K562 (cell line): ENCODE results near the gene USP5. TPM values are rescaled to one million over a fixed set of nuclear protein-coding genes. Genes with fewer than 3 reads are reported as not detected.

ENCODE experiments used
- ATAC-seq: fragments of 200-7000 bp; cut with Tn5 transposase; 3 replicates; pipeline ENCODE4 v1.9.1; 2020; ENCODE audit warnings: moderate library complexity
- BruUV-seq: library from RNA; stranded (reverse); fragments of 400-500 nt; replicated peaks from 2 replicates; lab custom pipeline; 2021; lab: Mats Ljungman, UMichigan
- CTCF ChIA-PET: fragments of 300-600 bp; formaldehyde crosslinking; extraction: SDS; loops from one replicate; lab custom pipeline; 2021; ENCODE audit warnings: low intra/inter-chr PET ratio; lab: Yijun Ruan, JAX
- POLR2A ChIA-PET: fragments of 300-600, 350-650 bp; sonication (Branson Sonifier 250); formaldehyde crosslinking; extraction: SDS; loops from one replicate; lab custom pipeline; 2021; ENCODE audit warnings: antibody characterized with exemption, inconsistent platforms; lab: Yijun Ruan, JAX
- DNase-seq, 4 experiments: peaks; one replicate each; pipeline versions ENCODE4 v3.0.0 to v3.0.0-alpha.2; 2011 to 2018; ENCODE audit warnings: low spot score in 3 of 4, mixed read lengths in 3 of 4; ENCODE audit errors: extremely low read depth in 1 of 4
- FAIRE-seq: peaks from 2 replicates; lab custom pipeline; 2011; peaks lifted over from hg19 to GRCh38; lab: Jason Lieb, UNC
- H2AFZ ChIP-seq: 2 replicates; pipeline ENCODE4 v1.6.0; 2011; ENCODE audit warnings: low read depth, low read length, control low read depth, inconsistent platforms
- H3K27ac ChIP-seq: fragments of 200-600 bp; 3 replicates; pipeline ENCODE4 v1.8.0; 2011; ENCODE audit warnings: low read depth, mild to moderate bottlenecking, control low read depth, inconsistent platforms, low read length, moderate library complexity, mixed read lengths; ENCODE audit errors: extremely low read depth
- H3K27me3 ChIP-seq, 2 experiments: fragments of 300-600 bp in 1 of 2; 2 replicates in 1 of 2; 3 replicates in 1 of 2; pipeline versions ENCODE4 v1.6.0 to v1.8.0; 2011; ENCODE audit warnings: inconsistent platforms in 2 of 2, low read length in 2 of 2, mild to moderate bottlenecking in 1 of 2, mixed read lengths in 1 of 2, moderate library complexity in 1 of 2; ENCODE audit not compliant: control insufficient read depth in 2 of 2, insufficient read depth in 2 of 2
- H3K36me3 ChIP-seq: fragments of 300-600 bp; 3 replicates; pipeline ENCODE4 v1.8.0; 2011; ENCODE audit warnings: mild to moderate bottlenecking, low read length, inconsistent platforms; ENCODE audit not compliant: control insufficient read depth, insufficient read depth
- H3K4me1 ChIP-seq, 2 experiments: fragments of 200-600 bp in 1 of 2; replicated peaks in 1 of 2; 2 replicates in 1 of 2; 3 replicates in 1 of 2; pipeline versions ENCODE4 v1.5.1 to v1.8.0; 2011; ENCODE audit warnings: inconsistent platforms in 2 of 2, low read length in 2 of 2, mild to moderate bottlenecking in 1 of 2, mixed read lengths in 1 of 2, moderate library complexity in 1 of 2; ENCODE audit not compliant: control insufficient read depth in 2 of 2, insufficient read depth in 2 of 2
- H3K4me2 ChIP-seq: 2 replicates; pipeline ENCODE4 v1.6.1; 2011; ENCODE audit warnings: low read length, control low read depth, inconsistent platforms, mixed read lengths; ENCODE audit not compliant: insufficient read depth
- H3K4me3 ChIP-seq: fragments of 200-600 bp; sonication (generic), shearing (Covaris generic); 2 replicates; pipeline ENCODE4 v1.5.1; 2016; ENCODE audit warnings: control low read depth, inconsistent platforms
- H3K79me2 ChIP-seq: fragments of 200-600 bp; 3 replicates; pipeline ENCODE4 v1.8.0; 2011; ENCODE audit warnings: low read length, inconsistent platforms; ENCODE audit not compliant: control insufficient read depth, insufficient read depth
- H3K9ac ChIP-seq, 2 experiments: 2 replicates each; pipeline versions ENCODE4 v1.6.0 to v1.6.1; 2011; ENCODE audit warnings: low read depth in 2 of 2, low read length in 2 of 2, control low read depth in 1 of 2, inconsistent platforms in 1 of 2, mild to moderate bottlenecking in 1 of 2, mixed read lengths in 1 of 2; ENCODE audit not compliant: insufficient read depth in 1 of 2
- H3K9me1 ChIP-seq: one replicate; pipeline ENCODE4 v1.6.0; 2011; ENCODE audit warnings: inconsistent platforms, mild to moderate bottlenecking, low read length, moderate library complexity; ENCODE audit not compliant: control insufficient read depth, insufficient read depth
- H3K9me3 ChIP-seq: replicated peaks from 2 replicates; pipeline ENCODE4 v1.5.1; 2011; ENCODE audit warnings: low read depth, low read length, inconsistent platforms; ENCODE audit not compliant: control insufficient read depth, insufficient read depth
- H4K20me1 ChIP-seq: replicated peaks from 2 replicates; pipeline ENCODE4 v1.6.1; 2011; ENCODE audit warnings: low read length, inconsistent platforms, mixed read lengths; ENCODE audit not compliant: control insufficient read depth, insufficient read depth
- CBFB ChIP-seq: sonication (generic); formaldehyde crosslinking; IDR thresholded peaks from 2 replicates; pipeline ENCODE4 v1.4.0; 2020; ENCODE audit warnings: mild to moderate bottlenecking, missing genetic modification reagents
- ERF ChIP-seq: fragments of 450-650 bp; formaldehyde crosslinking; IDR thresholded peaks from 2 replicates; pipeline ENCODE4 v1.4.0; 2020; ENCODE audit warnings: mild to moderate bottlenecking, mixed read lengths
- POLR2AphosphoS2 ChIP-seq: IDR thresholded peaks from 2 replicates; pipeline ENCODE4 v1.6.1; 2012; ENCODE audit warnings: low read length, improper control_type of control experiment
- SMARCE1 ChIP-seq: fragments of 450-650 bp; IDR thresholded peaks from 2 replicates; pipeline ENCODE4 v1.7.1; 2016; ENCODE audit warnings: mild to moderate bottlenecking
- ZBTB8A ChIP-seq: fragments of 450-650 bp; IDR thresholded peaks from 2 replicates; pipeline ENCODE4 v1.6.1; 2018; ENCODE audit warnings: mild to moderate bottlenecking, moderate library complexity; ENCODE audit not compliant: partially characterized antibody
- ZNF184 ChIP-seq: sonication (generic); formaldehyde crosslinking; IDR thresholded peaks from 2 replicates; pipeline ENCODE4 v1.5.0; 2020; ENCODE audit warnings: missing genetic modification reagents
- ZNF561 ChIP-seq: fragments of 450-650 bp; formaldehyde crosslinking; conservative IDR thresholded peaks from 2 replicates; pipeline ENCODE4 v1.4.0; 2020; ENCODE audit warnings: mild to moderate bottlenecking, moderate library complexity
- WGBS: fragments of 100-300 bp; shearing (Covaris generic); methylation state at CpG from one replicate; pipeline ENCODE4 v1.1.6; 2016; ENCODE audit warnings: low coverage, mixed read lengths; ENCODE audit not compliant: insufficient coverage; ENCODE audit errors: missing lambda C conversion rate; 5-methylcytosine and 5-hydroxymethylcytosine counted together
- in situ Hi-C: fragments of 300-500 bp; cut with MboI; formaldehyde crosslinking; loops from 4 replicates; pipeline ENCODE4 v1.15.0; 2018; ENCODE audit warnings: inconsistent platforms, mixed read lengths
- intact Hi-C: fragments of 100-400 bp; cut with micrococcal nuclease; formaldehyde crosslinking; loops from 2 replicates; pipeline ENCODE4 v1.14.2; 2022
- polyA plus RNA-seq, 8 experiments: library from polyadenylated mRNA; depleted of rRNA in 4 of 8; stranded (reverse) in 5 of 8; unstranded in 3 of 8; fragments of >200 nt; fragmentation: Nextera tagmentation in 2 of 8; fragmentation: Illumina TruSeq in 1 of 8; extraction: Ambion mirVana in 2 of 8; extraction: Trizol in 1 of 8; gene quantifications; 2 replicates each; pipeline versions ENCODE4 v1.2.1 to v1.2.3, GENCODE V29; 2011 to 2014; ENCODE audit warnings: inconsistent platforms in 1 of 8, missing spikeins in 1 of 8
- total RNA-seq, 7 experiments: library from RNA; depleted of rRNA in 6 of 7; stranded (reverse); fragments of >200 nt in 6 of 7; fragmentation: Illumina TruSeq in 2 of 7; extraction: Trizol in 2 of 7; gene quantifications; 2 replicates each; pipeline versions ENCODE4 v1.2.1 to v1.2.3, GENCODE V29; 2011 to 2021; ENCODE audit warnings: low replicate concordance in 1 of 7
- TF ChIP-seq, protein P1 (sequence below): fragments of 450-650 bp; formaldehyde crosslinking; IDR thresholded peaks from 2 replicates; pipeline ENCODE4 v1.4.0; 2020; ENCODE audit warnings: mild to moderate bottlenecking, moderate library complexity
- TF ChIP-seq, protein P2 (sequence below): fragments of 450-650 bp; formaldehyde crosslinking; IDR thresholded peaks from 2 replicates; pipeline ENCODE4 v1.4.0; 2020; ENCODE audit warnings: mild to moderate bottlenecking, moderate library complexity
- TF ChIP-seq, protein P3 (sequence below): sonication (generic); formaldehyde crosslinking; IDR thresholded peaks from 2 replicates; pipeline ENCODE4 v1.8.0; 2022; ENCODE audit warnings: missing genetic modification reagents, mild to moderate bottlenecking, moderate library complexity, borderline replicate concordance
- TF ChIP-seq, protein P4 (sequence below): fragments of 250-450 bp; sonication (Bioruptor Pico); IDR thresholded peaks from 2 replicates; pipeline ENCODE4 v1.5.0; 2020; ENCODE audit warnings: mild to moderate bottlenecking, borderline replicate concordance

USP5 gene
- total and polyA plus RNA-seq, 9 of the 15 experiments (the other 6 are each of a cell fraction or from before 2014, with no cell fraction given), result 1.4 to 107 (median 48.6) TPM

DNA sequence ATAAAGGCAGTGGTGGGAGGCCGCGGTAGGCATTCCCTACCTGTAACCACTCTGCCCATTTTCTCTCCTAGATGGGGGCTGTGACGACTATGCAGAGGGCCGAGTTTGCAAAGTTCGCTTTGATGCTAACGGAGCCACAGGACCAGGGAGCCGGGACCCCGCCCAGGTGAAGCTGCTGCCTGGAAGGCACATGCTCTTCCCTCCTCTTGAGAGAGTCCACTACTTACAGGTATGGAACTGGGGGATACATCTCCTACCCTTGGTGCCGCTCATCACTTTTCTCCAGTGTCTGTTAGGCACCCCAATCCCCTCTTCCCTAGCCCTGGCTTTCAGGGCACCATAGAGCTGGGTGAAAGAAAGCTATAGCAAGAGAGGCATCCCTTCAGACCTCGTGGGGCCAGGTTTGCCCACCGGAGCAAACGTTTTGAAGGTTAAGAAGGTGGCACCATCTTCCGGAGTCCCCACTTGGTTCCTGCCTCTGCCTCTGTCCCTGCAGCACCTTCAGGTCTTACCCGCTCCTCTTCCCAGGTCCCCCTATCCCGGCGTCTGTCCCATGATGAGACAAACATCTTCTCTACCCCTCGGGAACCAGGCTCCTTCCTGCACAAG is 25.7 kb upstream of the USP5 start (continued):
- TF ChIP-seq, protein P1, sequence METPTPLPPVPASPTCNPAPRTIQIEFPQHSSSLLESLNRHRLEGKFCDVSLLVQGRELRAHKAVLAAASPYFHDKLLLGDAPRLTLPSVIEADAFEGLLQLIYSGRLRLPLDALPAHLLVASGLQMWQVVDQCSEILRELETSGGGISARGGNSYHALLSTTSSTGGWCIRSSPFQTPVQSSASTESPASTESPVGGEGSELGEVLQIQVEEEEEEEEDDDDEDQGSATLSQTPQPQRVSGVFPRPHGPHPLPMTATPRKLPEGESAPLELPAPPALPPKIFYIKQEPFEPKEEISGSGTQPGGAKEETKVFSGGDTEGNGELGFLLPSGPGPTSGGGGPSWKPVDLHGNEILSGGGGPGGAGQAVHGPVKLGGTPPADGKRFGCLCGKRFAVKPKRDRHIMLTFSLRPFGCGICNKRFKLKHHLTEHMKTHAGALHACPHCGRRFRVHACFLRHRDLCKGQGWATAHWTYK (CRISPR knock-in tag), result no peak
- TF ChIP-seq ZNF184, result no peak
- no peak for TF ChIP-seq ERF (CRISPR knock-in tag)

DNA sequence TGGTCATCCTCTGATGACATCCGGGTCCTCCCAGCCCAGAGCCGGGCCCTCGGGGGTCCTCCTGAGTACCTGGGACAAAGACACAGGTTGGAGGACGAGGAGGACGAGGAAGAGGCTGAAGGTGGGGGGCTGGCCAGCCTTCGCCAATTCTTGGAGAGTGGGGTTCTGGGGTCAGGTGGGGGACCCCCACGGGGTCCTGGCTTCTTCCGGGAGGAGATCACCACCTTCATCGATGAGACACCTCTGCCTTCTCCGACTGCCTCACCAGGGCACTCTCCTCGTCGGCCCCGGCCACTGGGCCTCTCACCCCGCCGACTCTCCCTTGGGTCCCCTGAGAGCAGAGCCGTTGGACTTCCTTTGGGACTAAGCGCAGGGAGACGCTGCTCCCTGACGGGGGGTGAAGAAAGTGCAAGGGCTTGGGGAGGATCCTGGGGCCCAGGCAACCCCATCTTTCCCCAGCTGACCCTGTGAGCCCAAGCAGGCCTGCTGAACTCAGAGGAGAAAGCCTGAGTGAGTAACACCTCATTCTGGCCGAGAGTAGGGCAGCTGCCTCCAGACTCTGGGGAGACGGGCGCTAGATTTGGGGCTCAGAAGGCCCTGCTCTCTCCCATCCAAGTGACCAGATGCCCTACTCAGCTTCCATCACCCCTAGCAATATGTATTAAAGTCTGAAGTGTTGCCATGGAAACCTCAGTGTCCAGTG is 25.1 kb upstream of the USP5 start:
- Histone ChIP-seq H3K27me3 (peaks cover 0 to 4% of the 10 kb centered on the region in 2 experiments; a peak in 2 of 5 replicates), H3K9me1 (no peaks in the 10 kb centered on the region), H3K4me3 (no peak overlapping the region), H3K79me2 (peaks cover 24% of the 10 kb centered on the region), H3K9me3 (no peaks in the 10 kb centered on the region), H3K4me2 (peak overlapping the region; percentile 67; the same call in 1 of the 2 replicates), H3K36me3 (peaks cover 22% of the 10 kb centered on the region; the same call in 1 of the 3 replicates), H2AFZ (peak overlapping the region; percentile 82), H3K4me1 (peaks cover 13 to 52% of the 10 kb centered on the region in 2 experiments; a peak in 4 of 5 replicates), H3K27ac (peak overlapping the region; percentile 48; the same call in 1 of the 3 replicates), H4K20me1 (no peaks in the 10 kb centered on the region), H3K9ac (peak overlapping the region; percentile 26 to 83; a peak in 2 of 4 replicates)
- FAIRE-seq (no peak), ATAC-seq (no peak), DNase-seq (peak in 1 of 4 experiments; percentile 15)
- intact Hi-C loops (loop anchor here (2.0 to 10.0 kb wide), 4 partner anchors 50 to 272 kb away; partner anchors contain the start of genes IFFO1 and ZNF384), in situ Hi-C loops (no loop called here)
- CTCF ChIA-PET, result interaction anchor here (1.8 to 1.9 kb wide), 2 partner anchors 73 to 91 kb away, joined by 6 to 15 read pairs; partner anchors contain the start of gene MLF2
- 82% methylated on average over 7 of the region's 22 CpGs for WGBS
- POLR2A ChIA-PET, result interaction anchor here (1.1 to 1.2 kb wide), 2 partner anchors 13 to 46 kb away, joined by 3 to 4 read pairs; partner anchors contain the start of gene SPSB2
- no TSS peak for BruUV-seq
- TF ChIP-seq, protein P2, sequence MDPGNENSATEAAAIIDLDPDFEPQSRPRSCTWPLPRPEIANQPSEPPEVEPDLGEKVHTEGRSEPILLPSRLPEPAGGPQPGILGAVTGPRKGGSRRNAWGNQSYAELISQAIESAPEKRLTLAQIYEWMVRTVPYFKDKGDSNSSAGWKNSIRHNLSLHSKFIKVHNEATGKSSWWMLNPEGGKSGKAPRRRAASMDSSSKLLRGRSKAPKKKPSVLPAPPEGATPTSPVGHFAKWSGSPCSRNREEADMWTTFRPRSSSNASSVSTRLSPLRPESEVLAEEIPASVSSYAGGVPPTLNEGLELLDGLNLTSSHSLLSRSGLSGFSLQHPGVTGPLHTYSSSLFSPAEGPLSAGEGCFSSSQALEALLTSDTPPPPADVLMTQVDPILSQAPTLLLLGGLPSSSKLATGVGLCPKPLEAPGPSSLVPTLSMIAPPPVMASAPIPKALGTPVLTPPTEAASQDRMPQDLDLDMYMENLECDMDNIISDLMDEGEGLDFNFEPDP (CRISPR knock-in tag), result no peak
- TF ChIP-seq ZBTB8A, result no peak
- TF ChIP-seq, protein P3, sequence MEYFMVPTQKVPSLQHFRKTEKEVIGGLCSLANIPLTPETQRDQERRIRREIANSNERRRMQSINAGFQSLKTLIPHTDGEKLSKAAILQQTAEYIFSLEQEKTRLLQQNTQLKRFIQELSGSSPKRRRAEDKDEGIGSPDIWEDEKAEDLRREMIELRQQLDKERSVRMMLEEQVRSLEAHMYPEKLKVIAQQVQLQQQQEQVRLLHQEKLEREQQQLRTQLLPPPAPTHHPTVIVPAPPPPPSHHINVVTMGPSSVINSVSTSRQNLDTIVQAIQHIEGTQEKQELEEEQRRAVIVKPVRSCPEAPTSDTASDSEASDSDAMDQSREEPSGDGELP (CRISPR knock-in tag), result no peak
- TF ChIP-seq SMARCE1, result no peak
- TF ChIP-seq ZNF561 (CRISPR knock-in tag), result no peak
- TF ChIP-seq POLR2AphosphoS2, result no peak
- TF ChIP-seq, protein P4, sequence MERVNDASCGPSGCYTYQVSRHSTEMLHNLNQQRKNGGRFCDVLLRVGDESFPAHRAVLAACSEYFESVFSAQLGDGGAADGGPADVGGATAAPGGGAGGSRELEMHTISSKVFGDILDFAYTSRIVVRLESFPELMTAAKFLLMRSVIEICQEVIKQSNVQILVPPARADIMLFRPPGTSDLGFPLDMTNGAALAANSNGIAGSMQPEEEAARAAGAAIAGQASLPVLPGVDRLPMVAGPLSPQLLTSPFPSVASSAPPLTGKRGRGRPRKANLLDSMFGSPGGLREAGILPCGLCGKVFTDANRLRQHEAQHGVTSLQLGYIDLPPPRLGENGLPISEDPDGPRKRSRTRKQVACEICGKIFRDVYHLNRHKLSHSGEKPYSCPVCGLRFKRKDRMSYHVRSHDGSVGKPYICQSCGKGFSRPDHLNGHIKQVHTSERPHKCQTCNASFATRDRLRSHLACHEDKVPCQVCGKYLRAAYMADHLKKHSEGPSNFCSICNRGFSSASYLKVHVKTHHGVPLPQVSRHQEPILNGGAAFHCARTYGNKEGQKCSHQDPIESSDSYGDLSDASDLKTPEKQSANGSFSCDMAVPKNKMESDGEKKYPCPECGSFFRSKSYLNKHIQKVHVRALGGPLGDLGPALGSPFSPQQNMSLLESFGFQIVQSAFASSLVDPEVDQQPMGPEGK, result no peak
- TF ChIP-seq CBFB (CRISPR knock-in tag), result no peak
